ENCODE data around the gene PP2D1.
"Not testable (repeated sequence)": the region's sequence is repeated elsewhere in the genome, so short reads cannot be mapped to it uniquely, and the experiment has no call there.

The PP2D1 gene

GRCh38 chr3:20007960-20008359 is 4.1 kb downstream of the PP2D1 start:
- no peak for TF ChIP-seq CTCF (IDR thresholded peaks at IDR 0.05; ENCODE audit: extremely low read depth, missing control alignments)
- DNase-seq (ENCODE audit: low spot score): no peak

- no peak for TF ChIP-seq CTCF (IDR thresholded peaks at IDR 0.05; ENCODE audit: extremely low read depth, missing control alignments)
- no peak for DNase-seq (ENCODE audit: low spot score)
Measured at GRCh38 chr3:20001932-20002331, 10.1 kb downstream of the PP2D1 start.

- no peak for TF ChIP-seq CTCF (IDR thresholded peaks at IDR 0.05; ENCODE audit: extremely low read depth, missing control alignments)
- DNase-seq (ENCODE audit: low spot score): no peak
Measured at GRCh38 chr3:19997502-19997901, 14.6 kb downstream of the PP2D1 start.

- no peak for DNase-seq (ENCODE audit: low spot score)
Measured at GRCh38 chr3:19994796-19995195, 17.3 kb downstream of the PP2D1 start.

GRCh38 chr3:19988904-19989303 is 23.2 kb downstream of the PP2D1 start:
- not testable (repeated sequence) for DNase-seq (ENCODE audit: low spot score)

More at GRCh38 chr3:19994796-19995195, 17.3 kb downstream of the PP2D1 start:
- no peak for TF ChIP-seq CTCF (IDR thresholded peaks at IDR 0.05; ENCODE audit: extremely low read depth, missing control alignments)

GRCh38 chr3:19972054-19972453 is 40.0 kb downstream of the PP2D1 start:
- DNase-seq (ENCODE audit: low spot score): no peak
- TF ChIP-seq CTCF (IDR thresholded peaks at IDR 0.05; ENCODE audit: extremely low read depth, missing control alignments): no peak

GRCh38 chr3:19970327-19970726 is 41.7 kb downstream of the PP2D1 start:
- DNase-seq (ENCODE audit: low spot score): no peak
- no peak for TF ChIP-seq CTCF (IDR thresholded peaks at IDR 0.05; ENCODE audit: extremely low read depth, missing control alignments)

GRCh38 chr3:19967812-19968211 is 44.3 kb downstream of the PP2D1 start:
- DNase-seq (ENCODE audit: low spot score): no peak
- TF ChIP-seq CTCF (IDR thresholded peaks at IDR 0.05; ENCODE audit: extremely low read depth, missing control alignments): no peak

Measured in GM20000 (cell line).